Measurements from ENCODE around the gene ESYT1.

GRCh38 chr12:56164345-56164729 is 36.3 kb downstream of the ESYT1 start:
- TF ChIP-seq EZH2phosphoT487 (IDR thresholded peaks at IDR 0.05; ENCODE audit: insufficient read depth, low read depth): no peak
- TF ChIP-seq EZH2 (IDR thresholded peaks at IDR 0.05; ENCODE audit: insufficient read depth, poor library complexity, severe bottlenecking): no peak
